ENCODE measurements around the gene CNST. TPM values are rescaled to one million over a fixed set of nuclear protein-coding genes. Genes with fewer than 3 reads are reported as not detected.
"Not testable (repeated sequence)": the region's sequence is repeated elsewhere in the genome, so short reads cannot be mapped to it uniquely, and the experiment has no call there.

CNST gene
- total and polyA plus RNA-seq, 9 of the 15 experiments (the other 6 are each of a cell fraction or from before 2014, with no cell fraction given): 17.0 to 55.3 (median 30.8) TPM

DNA sequence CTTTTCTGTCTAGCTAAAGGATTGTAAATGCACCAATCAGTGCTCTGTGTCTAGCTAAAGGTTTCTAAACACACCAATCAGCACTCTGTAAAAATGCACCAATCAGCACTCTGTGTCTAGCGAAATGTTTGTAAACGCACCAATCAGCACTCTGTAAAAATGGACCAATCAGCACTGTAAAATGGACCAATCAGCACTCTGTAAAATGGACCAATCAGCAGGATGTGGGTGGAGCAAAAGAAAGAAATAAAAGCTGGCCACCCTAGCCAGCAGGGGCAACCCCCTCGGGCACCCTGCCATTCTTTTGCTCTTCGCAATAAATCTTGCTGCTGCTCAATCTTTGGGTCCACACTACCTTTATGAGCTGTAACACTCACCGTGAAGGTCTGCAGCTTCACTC is 146.2 kb downstream of the CNST start:
- BruUV-seq (replicated peaks); FAIRE-seq; H3K79me2 ChIP-seq (ENCODE audit: control insufficient read depth, insufficient read depth, low read length); H3K9ac ChIP-seq (ENCODE audit: insufficient read depth in 1 of 2, low read depth in 2 of 2, low read length in 2 of 2); in situ Hi-C loops (cut with MboI); H3K9me3 ChIP-seq (replicated peaks; ENCODE audit: control insufficient read depth, insufficient read depth, low read depth, low read length); H3K27me3 ChIP-seq (ENCODE audit: control insufficient read depth in 2 of 2, insufficient read depth in 2 of 2, low read length in 2 of 2); CTCF ChIA-PET (ENCODE audit: low intra/inter-chr PET ratio); intact Hi-C loops (cut with micrococcal nuclease); H3K9me1 ChIP-seq (ENCODE audit: control insufficient read depth, insufficient read depth, low read length); H3K36me3 ChIP-seq (ENCODE audit: control insufficient read depth, insufficient read depth, low read length); H3K27ac ChIP-seq (ENCODE audit: extremely low read depth, low read depth, low read length); H3K4me3 ChIP-seq; DNase-seq (ENCODE audit: extremely low read depth in 1 of 4, low spot score in 3 of 4); H2AFZ ChIP-seq (ENCODE audit: low read depth, low read length); H3K4me2 ChIP-seq (ENCODE audit: insufficient read depth, low read length); H3K4me1 ChIP-seq (replicated peaks in 1 of 2; ENCODE audit: control insufficient read depth in 2 of 2, insufficient read depth in 2 of 2, low read length in 2 of 2); POLR2A ChIA-PET; H4K20me1 ChIP-seq (replicated peaks; ENCODE audit: control insufficient read depth, insufficient read depth, low read length): not testable (repeated sequence)
- peak; percentile 41; the same call in 2 of the 3 replicates for ATAC-seq
- TF ChIP-seq RBM25 (IDR thresholded peaks at IDR 0.05; ENCODE audit: low read depth, low read length, severe bottlenecking) (peak; percentile 18), NFYB (IDR thresholded peaks at IDR 0.05; ENCODE audit: extremely low read depth, insufficient read length) (peak; percentile 80), CC2D1A (IDR thresholded peaks at IDR 0.05) (peak; percentile 41; the same call in 1 of the 2 replicates), FOS (IDR thresholded peaks at IDR 0.05; ENCODE audit: extremely low read depth, insufficient read length) (peak; percentile 11), ZNF316 (IDR thresholded peaks at IDR 0.05) (peak; percentile 46), C11orf30 (IDR thresholded peaks at IDR 0.05; ENCODE audit: low read depth) (peak; percentile 38; the same call in 1 of the 2 replicates)
- WGBS (ENCODE audit: insufficient coverage, low coverage, missing lambda C conversion rate): 3% methylated on average over 5 of the region's 5 CpGs

Small RNA genes within 50 kb of the gene (small RNA-seq; reads per million reads assigned to genes)
- gene AL356583.2 (not detected), gene AL591623.2 (not detected)

Other genes starting within 250 kb of the CNST start
- 123 and 128 TPM in 2 replicates for gene SMYD3, start 59.2 kb upstream of the CNST start, total RNA-seq (2014; rRNA removed)
- gene SMYD3, start 59.2 kb upstream of the CNST start, total RNA-seq (2014; rRNA removed; fragmentation: Illumina TruSeq; extraction: Trizol): 197 and 206 TPM in 2 replicates
- gene SMYD3, start 59.2 kb upstream of the CNST start, total RNA-seq (2015; rRNA removed; fragmentation: Illumina TruSeq; extraction: Trizol): 195 and 199 TPM in 2 replicates
- 148 and 149 TPM in 2 replicates for gene SMYD3, start 59.2 kb upstream of the CNST start, total RNA-seq (2021)
- gene SMYD3, start 59.2 kb upstream of the CNST start, polyA plus RNA-seq (2011; rRNA removed): 336 and 486 TPM in 2 replicates
- 140 and 154 TPM in 2 replicates for gene SMYD3, start 59.2 kb upstream of the CNST start, polyA plus RNA-seq (2014; fragmentation: Illumina TruSeq; extraction: Trizol)
- 100 to 1,000 TPM; 361 to 440 TPM for gene SMYD3, start 59.2 kb upstream of the CNST start, polyA plus RNA-seq (2014; fragmentation: Nextera tagmentation; extraction: Ambion mirVana)
- 183 and 202 TPM in 2 replicates for gene SMYD3, start 59.2 kb upstream of the CNST start, polyA plus RNA-seq (2014; rRNA removed)
- 51.1 and 55.1 TPM in 2 replicates for gene TFB2M, start 195 bp upstream of the CNST start, total RNA-seq (2014; rRNA removed)
- 72.3 and 80.2 TPM in 2 replicates for gene TFB2M, start 195 bp upstream of the CNST start, total RNA-seq (2014; rRNA removed; fragmentation: Illumina TruSeq; extraction: Trizol)
- 48.2 and 55.2 TPM in 2 replicates for gene TFB2M, start 195 bp upstream of the CNST start, total RNA-seq (2015; rRNA removed; fragmentation: Illumina TruSeq; extraction: Trizol)
- 63.0 and 63.6 TPM in 2 replicates for gene TFB2M, start 195 bp upstream of the CNST start, total RNA-seq (2021)
- 50.7 and 70.6 TPM in 2 replicates for gene TFB2M, start 195 bp upstream of the CNST start, polyA plus RNA-seq (2011; rRNA removed)
- 63.5 and 65.0 TPM in 2 replicates for gene TFB2M, start 195 bp upstream of the CNST start, polyA plus RNA-seq (2014; fragmentation: Illumina TruSeq; extraction: Trizol)
- 100 to 1,000 TPM; 141 to 162 TPM for gene TFB2M, start 195 bp upstream of the CNST start, polyA plus RNA-seq (2014; fragmentation: Nextera tagmentation; extraction: Ambion mirVana)
- gene TFB2M, start 195 bp upstream of the CNST start, polyA plus RNA-seq (2014; rRNA removed): 77.7 and 78.1 TPM in 2 replicates
- gene SCCPDH, start 158.0 kb downstream of the CNST start, total RNA-seq (2014; rRNA removed): 37.1 and 42.3 TPM in 2 replicates
- gene SCCPDH, start 158.0 kb downstream of the CNST start, total RNA-seq (2014; rRNA removed; fragmentation: Illumina TruSeq; extraction: Trizol): 47.1 and 54.4 TPM in 2 replicates
- 36.6 and 38.2 TPM in 2 replicates for gene SCCPDH, start 158.0 kb downstream of the CNST start, total RNA-seq (2015; rRNA removed; fragmentation: Illumina TruSeq; extraction: Trizol)
- 37.8 and 38.3 TPM in 2 replicates for gene SCCPDH, start 158.0 kb downstream of the CNST start, total RNA-seq (2021)
- gene SCCPDH, start 158.0 kb downstream of the CNST start, polyA plus RNA-seq (2011; rRNA removed): 39.9 and 61.9 TPM in 2 replicates
- gene SCCPDH, start 158.0 kb downstream of the CNST start, polyA plus RNA-seq (2014; fragmentation: Illumina TruSeq; extraction: Trizol): 28.8 and 29.8 TPM in 2 replicates
- 10 to 100 TPM in 1 of 2 experiments, 1 to 10 TPM in 1; 7.0 to 11.8 TPM for gene SCCPDH, start 158.0 kb downstream of the CNST start, polyA plus RNA-seq (2014; fragmentation: Nextera tagmentation; extraction: Ambion mirVana)
- 48.2 and 51.9 TPM in 2 replicates for gene SCCPDH, start 158.0 kb downstream of the CNST start, polyA plus RNA-seq (2014; rRNA removed)

Data from K562 (cell line).